HCT116 (cell line): ENCODE measurements around the gene GRIP2. TPM values are rescaled to one million over a fixed set of nuclear protein-coding genes. Genes with fewer than 3 reads are reported as not detected.

Source experiments
- ATAC-seq: fragments of 200-7000 bp; cut with Tn5 transposase; 2 replicates; pipeline ENCODE4 v1.9.1; 2020; ENCODE audit warnings: mild to moderate bottlenecking, moderate library complexity
- BruUV-seq: library from RNA; stranded (reverse); fragments of 400-500 nt; replicated peaks from 2 replicates; lab custom pipeline; 2021; lab: Mats Ljungman, UMichigan
- CTCF ChIA-PET: fragments of 300-600 bp; sonication (Branson Sonifier 250); formaldehyde crosslinking; loops from one replicate; lab custom pipeline; 2021; ENCODE audit warnings: antibody characterized with exemption; lab: Charles Lee
- POLR2A ChIA-PET: fragments of 300-600, 350-600 bp; sonication (Branson Sonifier 250); formaldehyde crosslinking; loops from one replicate; lab custom pipeline; 2021; ENCODE audit warnings: antibody characterized with exemption; lab: Charles Lee
- RAD21 ChIA-PET, 2 experiments: fragments of 300-600 bp; sonication (Branson Sonifier 250); formaldehyde crosslinking; loops; one replicate each; lab custom pipeline; 2023; ENCODE audit warnings: low total read pairs in 2 of 2; ENCODE audit not compliant: uncharacterized antibody in 2 of 2, unreplicated experiment in 2 of 2, low non-redundant PET in 1 of 2; lab: Charles Lee
- DNase-seq: peaks from one replicate; pipeline ENCODE4 v3.0.0-alpha.2; 2010; ENCODE audit warnings: low read depth, low spot score
- H2AFZ ChIP-seq: fragments of 200-600 bp; shearing (Covaris generic), sonication (generic); 2 replicates; pipeline ENCODE4 v1.6.1; 2017; ENCODE audit warnings: low read depth, mixed run types, mixed read lengths, antibody characterized with exemption, low read length; ENCODE audit not compliant: poor library complexity, severe bottlenecking
- H3K27ac ChIP-seq: 2 replicates; pipeline ENCODE4 v1.5.1; 2012; ENCODE audit warnings: low read depth, low read length
- H3K27me3 ChIP-seq: fragments of 200-600 bp; sonication (generic); 2 replicates; pipeline ENCODE4 v1.6.1; 2016; ENCODE audit warnings: mixed run types, low read length, mixed read lengths; ENCODE audit not compliant: insufficient read depth
- H3K36me3 ChIP-seq, 2 experiments: fragments of 200-500 bp in 1 of 2; fragments of 200-600 bp in 1 of 2; sonication (Bioruptor generic) in 1 of 2; sonication (generic) in 1 of 2; 2 replicates each; pipeline versions ENCODE4 v1.5.1 to v1.6.1; 2014 to 2016; ENCODE audit warnings: low read length in 2 of 2, inconsistent platforms in 1 of 2, mixed read lengths in 1 of 2, mixed run types in 1 of 2; ENCODE audit not compliant: insufficient read depth in 2 of 2, control insufficient read depth in 1 of 2
- H3K4me1 ChIP-seq, 2 experiments: fragments of 200-600 bp in 1 of 2; sonication (generic) in 1 of 2; 2 replicates each; pipeline versions ENCODE4 v1.5.1 to v1.6.1; 2012 to 2017; ENCODE audit warnings: low read length in 2 of 2, inconsistent platforms in 1 of 2, mild to moderate bottlenecking in 1 of 2, mixed read lengths in 1 of 2, mixed run types in 1 of 2, moderate library complexity in 1 of 2; ENCODE audit not compliant: insufficient read depth in 2 of 2, control insufficient read depth in 1 of 2
- H3K4me2 ChIP-seq: fragments of 200-600 bp; sonication (generic); 2 replicates; pipeline ENCODE4 v1.6.1; 2017; ENCODE audit warnings: mixed run types, low read length, mixed read lengths
- H3K4me3 ChIP-seq, 2 experiments: fragments of 200-600 bp in 1 of 2; sonication (generic) in 1 of 2; replicated peaks in 1 of 2; 2 replicates each; pipeline ENCODE4 v1.5.1; 2011 to 2016; ENCODE audit warnings: low read length in 2 of 2, control low read depth in 1 of 2, low read depth in 1 of 2, mild to moderate bottlenecking in 1 of 2, mixed read lengths in 1 of 2, mixed run types in 1 of 2
- H3K79me2 ChIP-seq: fragments of 200-600 bp; sonication (generic); 2 replicates; pipeline ENCODE4 v1.6.1; 2017; ENCODE audit warnings: mild to moderate bottlenecking, mixed run types, low read length, moderate library complexity, mixed read lengths; ENCODE audit not compliant: insufficient read depth
- H3K9ac ChIP-seq: fragments of 200-600 bp; sonication (generic); 2 replicates; pipeline ENCODE4 v1.6.1; 2016; ENCODE audit warnings: low read length, mixed read lengths
- H3K9me2 ChIP-seq: fragments of 200-600 bp; sonication (generic), shearing (Covaris generic); 2 replicates; pipeline ENCODE4 v1.6.1; 2017; ENCODE audit warnings: mixed run types, mild to moderate bottlenecking, moderate library complexity; ENCODE audit not compliant: insufficient read depth
- H3K9me3 ChIP-seq, 2 experiments: fragments of 200-500 bp in 1 of 2; fragments of 200-600 bp in 1 of 2; sonication (Bioruptor generic) in 1 of 2; sonication (generic) in 1 of 2; 2 replicates each; pipeline ENCODE4 v1.6.1; 2014 to 2017; ENCODE audit warnings: low read length in 2 of 2, mixed read lengths in 2 of 2, inconsistent platforms in 1 of 2, low read depth in 1 of 2, mild to moderate bottlenecking in 1 of 2, mixed run types in 1 of 2, moderate library complexity in 1 of 2; ENCODE audit not compliant: control insufficient read depth in 1 of 2, insufficient read depth in 1 of 2
- H4K20me1 ChIP-seq: fragments of 200-600 bp; sonication (generic), shearing (Covaris generic); 2 replicates; pipeline ENCODE4 v1.6.1; 2017; ENCODE audit warnings: mixed run types, mild to moderate bottlenecking, moderate library complexity; ENCODE audit not compliant: insufficient read depth
- CBX3 ChIP-seq: IDR thresholded peaks from 2 replicates; pipeline ENCODE4 v1.6.1; 2012; ENCODE audit warnings: low read depth
- ELF1 ChIP-seq: IDR thresholded peaks from 2 replicates; pipeline ENCODE4 v1.6.1; 2012; ENCODE audit warnings: low read depth, borderline replicate concordance
- EZH2phosphoT487 ChIP-seq: fragments of 200-600 bp; IDR thresholded peaks from 2 replicates; pipeline ENCODE4 v1.6.1; 2018; ENCODE audit warnings: antibody characterized with exemption, borderline replicate concordance
- SP1 ChIP-seq: IDR thresholded peaks from 2 replicates; pipeline ENCODE4 v1.6.1; 2012; ENCODE audit warnings: low read depth
- YY1 ChIP-seq: IDR thresholded peaks from 2 replicates; pipeline ENCODE4 v1.6.1; 2011; ENCODE audit warnings: low read length, low read depth, moderate library complexity, mild to moderate bottlenecking; ENCODE audit not compliant: insufficient replicate concordance; ENCODE audit errors: extremely low read depth
- ZNF274 ChIP-seq: fragments of 200-500 bp; sonication (Bioruptor generic); IDR thresholded peaks from 2 replicates; pipeline ENCODE4 v1.6.1; 2014; ENCODE audit warnings: mild to moderate bottlenecking, low read depth, low read length, inconsistent platforms
- intact Hi-C: fragments of 100-400 bp; cut with micrococcal nuclease; formaldehyde crosslinking; loops from 2 replicates; pipeline ENCODE4 v1.10.0; 2022
- total RNA-seq: library from RNA; stranded (reverse); gene quantifications from one replicate; pipeline ENCODE4 v1.2.1, GENCODE V29; 2021; ENCODE audit not compliant: unreplicated experiment
- TF ChIP-seq, protein P1 (sequence below): IDR thresholded peaks from 2 replicates; pipeline ENCODE4 v1.6.1; 2012; ENCODE audit warnings: low read depth
- TF ChIP-seq, protein P2 (sequence below): IDR thresholded peaks from 2 replicates; pipeline ENCODE4 v1.6.1; 2012
- TF ChIP-seq, protein P3 (sequence below): IDR thresholded peaks from 2 replicates; pipeline ENCODE4 v1.6.1; 2011; ENCODE audit warnings: mild to moderate bottlenecking, low read length, moderate library complexity; ENCODE audit not compliant: insufficient replicate concordance; ENCODE audit errors: extremely low read depth
- TF ChIP-seq, protein P4 (sequence below): IDR thresholded peaks from 2 replicates; pipeline ENCODE4 v1.6.1; 2012

The GRIP2 gene
- total RNA-seq, 1 experiment from 2014 or later, result 0.34 TPM

DNA sequence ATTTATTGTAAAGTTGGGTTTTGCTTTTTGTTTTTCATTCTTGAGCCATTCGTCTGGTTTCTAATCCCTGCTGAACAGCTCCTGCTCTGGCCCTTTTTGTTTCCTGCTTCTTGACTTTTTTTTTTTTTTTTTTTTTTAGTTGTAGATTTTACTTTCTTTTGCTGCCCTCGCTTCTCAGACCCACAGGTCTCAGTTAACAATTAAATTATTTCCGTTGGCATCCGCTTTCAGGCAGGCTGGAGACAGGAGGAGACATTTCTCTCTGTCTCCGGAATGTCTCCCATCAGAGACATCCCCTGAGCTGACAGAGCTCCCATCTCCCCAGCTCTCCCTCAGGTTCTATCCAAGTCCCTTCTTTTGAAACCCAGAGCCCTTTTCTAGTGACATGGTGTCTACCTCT is 69.1 kb downstream of the GRIP2 start:
- Histone ChIP-seq H3K9ac (no peak overlapping the region), H2AFZ (no peak overlapping the region), H3K79me2 (no peaks in the 10 kb centered on the region), H3K27me3 (no peaks in the 10 kb centered on the region), H3K4me1 (peaks cover 16 to 24% of the 10 kb centered on the region in 2 experiments), H3K4me2 (0 out of 2 replicates have a peak overlapping the region, but pooled peaks have one; percentile 73), H3K4me3 (no peak overlapping the region), H3K9me3 (no peaks in the 10 kb centered on the region), H3K36me3 (peaks cover 7 to 23% of the 10 kb centered on the region in 2 experiments; a peak in 2 of 4 replicates), H3K27ac (no peak overlapping the region), H3K9me2 (no peaks in the 10 kb centered on the region), H4K20me1 (no peaks in the 10 kb centered on the region)
- intact Hi-C loops, result no loop called here
- ATAC-seq (no peak), DNase-seq (no peak)
- ChIA-PET CTCF (no interaction called here), POLR2A (no interaction called here), RAD21 (no interaction called here)
- BruUV-seq, result no TSS peak
- TF ChIP-seq ELF1, result no peak
- TF ChIP-seq SP1, result no peak
- no peak for TF ChIP-seq ZNF274
- TF ChIP-seq, protein P1, sequence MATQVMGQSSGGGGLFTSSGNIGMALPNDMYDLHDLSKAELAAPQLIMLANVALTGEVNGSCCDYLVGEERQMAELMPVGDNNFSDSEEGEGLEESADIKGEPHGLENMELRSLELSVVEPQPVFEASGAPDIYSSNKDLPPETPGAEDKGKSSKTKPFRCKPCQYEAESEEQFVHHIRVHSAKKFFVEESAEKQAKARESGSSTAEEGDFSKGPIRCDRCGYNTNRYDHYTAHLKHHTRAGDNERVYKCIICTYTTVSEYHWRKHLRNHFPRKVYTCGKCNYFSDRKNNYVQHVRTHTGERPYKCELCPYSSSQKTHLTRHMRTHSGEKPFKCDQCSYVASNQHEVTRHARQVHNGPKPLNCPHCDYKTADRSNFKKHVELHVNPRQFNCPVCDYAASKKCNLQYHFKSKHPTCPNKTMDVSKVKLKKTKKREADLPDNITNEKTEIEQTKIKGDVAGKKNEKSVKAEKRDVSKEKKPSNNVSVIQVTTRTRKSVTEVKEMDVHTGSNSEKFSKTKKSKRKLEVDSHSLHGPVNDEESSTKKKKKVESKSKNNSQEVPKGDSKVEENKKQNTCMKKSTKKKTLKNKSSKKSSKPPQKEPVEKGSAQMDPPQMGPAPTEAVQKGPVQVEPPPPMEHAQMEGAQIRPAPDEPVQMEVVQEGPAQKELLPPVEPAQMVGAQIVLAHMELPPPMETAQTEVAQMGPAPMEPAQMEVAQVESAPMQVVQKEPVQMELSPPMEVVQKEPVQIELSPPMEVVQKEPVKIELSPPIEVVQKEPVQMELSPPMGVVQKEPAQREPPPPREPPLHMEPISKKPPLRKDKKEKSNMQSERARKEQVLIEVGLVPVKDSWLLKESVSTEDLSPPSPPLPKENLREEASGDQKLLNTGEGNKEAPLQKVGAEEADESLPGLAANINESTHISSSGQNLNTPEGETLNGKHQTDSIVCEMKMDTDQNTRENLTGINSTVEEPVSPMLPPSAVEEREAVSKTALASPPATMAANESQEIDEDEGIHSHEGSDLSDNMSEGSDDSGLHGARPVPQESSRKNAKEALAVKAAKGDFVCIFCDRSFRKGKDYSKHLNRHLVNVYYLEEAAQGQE, result no peak
- TF ChIP-seq, protein P2, sequence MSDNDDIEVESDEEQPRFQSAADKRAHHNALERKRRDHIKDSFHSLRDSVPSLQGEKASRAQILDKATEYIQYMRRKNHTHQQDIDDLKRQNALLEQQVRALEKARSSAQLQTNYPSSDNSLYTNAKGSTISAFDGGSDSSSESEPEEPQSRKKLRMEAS, result no peak
- no peak for TF ChIP-seq YY1
- TF ChIP-seq, protein P3, sequence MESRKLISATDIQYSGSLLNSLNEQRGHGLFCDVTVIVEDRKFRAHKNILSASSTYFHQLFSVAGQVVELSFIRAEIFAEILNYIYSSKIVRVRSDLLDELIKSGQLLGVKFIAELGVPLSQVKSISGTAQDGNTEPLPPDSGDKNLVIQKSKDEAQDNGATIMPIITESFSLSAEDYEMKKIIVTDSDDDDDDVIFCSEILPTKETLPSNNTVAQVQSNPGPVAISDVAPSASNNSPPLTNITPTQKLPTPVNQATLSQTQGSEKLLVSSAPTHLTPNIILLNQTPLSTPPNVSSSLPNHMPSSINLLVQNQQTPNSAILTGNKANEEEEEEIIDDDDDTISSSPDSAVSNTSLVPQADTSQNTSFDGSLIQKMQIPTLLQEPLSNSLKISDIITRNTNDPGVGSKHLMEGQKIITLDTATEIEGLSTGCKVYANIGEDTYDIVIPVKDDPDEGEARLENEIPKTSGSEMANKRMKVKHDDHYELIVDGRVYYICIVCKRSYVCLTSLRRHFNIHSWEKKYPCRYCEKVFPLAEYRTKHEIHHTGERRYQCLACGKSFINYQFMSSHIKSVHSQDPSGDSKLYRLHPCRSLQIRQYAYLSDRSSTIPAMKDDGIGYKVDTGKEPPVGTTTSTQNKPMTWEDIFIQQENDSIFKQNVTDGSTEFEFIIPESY, result no peak
- TF ChIP-seq EZH2phosphoT487, result no peak
- TF ChIP-seq, protein P4, sequence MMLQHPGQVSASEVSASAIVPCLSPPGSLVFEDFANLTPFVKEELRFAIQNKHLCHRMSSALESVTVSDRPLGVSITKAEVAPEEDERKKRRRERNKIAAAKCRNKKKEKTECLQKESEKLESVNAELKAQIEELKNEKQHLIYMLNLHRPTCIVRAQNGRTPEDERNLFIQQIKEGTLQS, result no peak
- TF ChIP-seq CBX3, result no peak
